ENCODE measurements around the gene S100A7A. TPM values are rescaled to one million over a fixed set of nuclear protein-coding genes. Genes with fewer than 3 reads are reported as not detected.

Gene S100A7A
- total RNA-seq, 1 donor from 2014 or later, result not detected

DNA sequence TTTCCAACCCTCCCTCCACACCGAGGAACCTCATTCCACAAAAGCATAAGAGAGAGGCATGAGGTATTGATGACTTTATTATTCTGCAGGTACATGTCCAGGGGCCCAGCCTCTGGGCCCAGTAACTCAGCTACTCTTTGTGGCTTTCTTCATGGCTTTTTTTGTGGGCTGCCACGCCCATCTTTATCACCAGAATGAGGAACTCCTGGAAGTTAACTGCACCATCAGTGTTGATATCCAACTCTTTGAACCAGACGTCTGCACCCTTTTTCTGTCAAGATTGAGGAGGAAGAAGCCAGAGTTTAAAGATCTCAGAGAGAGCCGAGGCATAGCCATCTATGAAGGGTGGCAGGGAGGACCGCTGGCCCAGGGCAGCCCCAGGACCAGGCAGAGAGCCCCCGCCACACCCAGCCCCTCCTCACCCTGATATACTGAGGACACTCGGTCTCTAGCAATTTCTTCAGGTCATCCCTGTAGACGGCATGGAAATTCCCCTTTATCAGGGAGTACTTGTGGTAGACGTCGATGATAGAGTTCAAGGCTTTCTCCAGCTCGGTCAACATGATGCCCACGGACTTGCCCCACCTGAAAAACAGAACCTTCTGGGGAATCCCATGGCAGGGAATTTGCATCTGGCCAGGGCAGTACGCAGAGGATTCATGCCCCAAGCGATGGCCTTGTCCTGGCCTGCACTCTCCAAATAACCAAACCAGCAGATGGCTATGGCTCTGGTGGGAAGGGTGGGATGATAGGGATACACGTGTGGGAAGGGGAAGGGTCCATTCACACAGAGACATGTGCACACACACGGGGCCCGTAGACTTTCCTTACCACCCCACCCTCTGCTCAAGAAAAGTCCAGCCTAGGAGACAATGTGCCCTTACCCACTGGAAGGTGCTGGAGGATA is 26.1 kb upstream of the S100A7A start:
- TF ChIP-seq, protein P1, sequence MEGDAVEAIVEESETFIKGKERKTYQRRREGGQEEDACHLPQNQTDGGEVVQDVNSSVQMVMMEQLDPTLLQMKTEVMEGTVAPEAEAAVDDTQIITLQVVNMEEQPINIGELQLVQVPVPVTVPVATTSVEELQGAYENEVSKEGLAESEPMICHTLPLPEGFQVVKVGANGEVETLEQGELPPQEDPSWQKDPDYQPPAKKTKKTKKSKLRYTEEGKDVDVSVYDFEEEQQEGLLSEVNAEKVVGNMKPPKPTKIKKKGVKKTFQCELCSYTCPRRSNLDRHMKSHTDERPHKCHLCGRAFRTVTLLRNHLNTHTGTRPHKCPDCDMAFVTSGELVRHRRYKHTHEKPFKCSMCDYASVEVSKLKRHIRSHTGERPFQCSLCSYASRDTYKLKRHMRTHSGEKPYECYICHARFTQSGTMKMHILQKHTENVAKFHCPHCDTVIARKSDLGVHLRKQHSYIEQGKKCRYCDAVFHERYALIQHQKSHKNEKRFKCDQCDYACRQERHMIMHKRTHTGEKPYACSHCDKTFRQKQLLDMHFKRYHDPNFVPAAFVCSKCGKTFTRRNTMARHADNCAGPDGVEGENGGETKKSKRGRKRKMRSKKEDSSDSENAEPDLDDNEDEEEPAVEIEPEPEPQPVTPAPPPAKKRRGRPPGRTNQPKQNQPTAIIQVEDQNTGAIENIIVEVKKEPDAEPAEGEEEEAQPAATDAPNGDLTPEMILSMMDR (IDR thresholded peaks at IDR 0.05; ENCODE audit: unreplicated experiment), result no peak
- H3K9me3 Mint-ChIP-seq, result no peaks in the 10 kb centered on the region

DNA sequence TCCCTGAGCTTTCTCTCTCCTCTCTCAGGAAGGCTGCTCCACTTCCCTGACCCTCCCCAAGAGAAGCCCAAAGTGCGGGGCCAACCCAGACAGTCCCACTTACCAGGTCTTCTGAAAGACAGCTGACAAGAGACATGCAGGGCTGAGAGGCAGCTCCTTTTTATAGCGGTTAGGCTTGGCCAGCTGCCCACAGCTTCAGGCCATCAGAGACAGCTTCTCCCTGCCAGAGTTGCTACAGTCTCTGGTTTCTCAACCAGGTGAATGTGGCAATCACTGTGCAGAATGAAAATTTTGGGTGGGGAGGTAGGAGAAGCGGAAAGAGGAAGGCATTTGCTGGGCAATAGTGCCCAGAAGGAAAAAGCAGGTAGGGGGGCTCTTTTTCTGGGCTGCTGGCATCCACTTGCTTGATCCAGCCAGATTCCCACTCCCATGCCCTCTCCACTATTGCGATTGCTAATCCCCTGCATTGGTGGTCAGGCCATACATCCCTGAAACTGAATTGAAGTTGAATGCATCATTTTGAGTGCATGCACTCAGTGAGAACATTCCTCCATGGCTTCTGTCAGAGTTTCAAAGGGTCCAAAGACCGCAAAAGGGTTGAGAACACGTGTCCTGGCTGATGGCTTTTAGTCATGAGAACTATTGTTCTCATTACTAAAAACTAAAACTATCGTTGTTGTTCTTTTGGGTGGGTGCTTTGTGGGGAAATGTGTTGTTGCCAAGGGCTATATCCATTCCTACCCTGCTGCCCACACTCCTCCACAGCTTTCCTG is 25.2 kb upstream of the S100A7A start, which contains the start of gene S100A8:
Gene S100A8, minus strand, starts transcription at position 136 of the 773 bp plus-strand sequence. CDS start 538 bp downstream, outside the sequence.
- Mint-ChIP-seq H3K9me3 (no peaks in the 10 kb centered on the region), H3K4me1 (no peaks in the 10 kb centered on the region), H3K27me3 (ENCODE audit: low read depth) (peaks cover 44% of the 10 kb centered on the region), H3K27ac (no peak within 1 kb of the TSS), H3K4me3 (no peak within 1 kb of the TSS), H3K36me3 (no peaks in the 10 kb centered on the region)
- no peak for DNase-seq (ENCODE audit: low spot score in 2 of 2, unreplicated experiment in 2 of 2)
- TF ChIP-seq, protein P1 (IDR thresholded peaks at IDR 0.05; ENCODE audit: unreplicated experiment), result no peak

More for the DNA sequence above, 26.1 kb upstream of the S100A7A start:
- Mint-ChIP-seq H3K4me3 (no peak overlapping the region), H3K27ac (no peak overlapping the region), H3K4me1 (no peaks in the 10 kb centered on the region), H3K27me3 (ENCODE audit: low read depth) (peaks cover 44% of the 10 kb centered on the region), H3K36me3 (no peaks in the 10 kb centered on the region)
- no peak for DNase-seq (ENCODE audit: low spot score in 2 of 2, unreplicated experiment in 2 of 2)

DNA sequence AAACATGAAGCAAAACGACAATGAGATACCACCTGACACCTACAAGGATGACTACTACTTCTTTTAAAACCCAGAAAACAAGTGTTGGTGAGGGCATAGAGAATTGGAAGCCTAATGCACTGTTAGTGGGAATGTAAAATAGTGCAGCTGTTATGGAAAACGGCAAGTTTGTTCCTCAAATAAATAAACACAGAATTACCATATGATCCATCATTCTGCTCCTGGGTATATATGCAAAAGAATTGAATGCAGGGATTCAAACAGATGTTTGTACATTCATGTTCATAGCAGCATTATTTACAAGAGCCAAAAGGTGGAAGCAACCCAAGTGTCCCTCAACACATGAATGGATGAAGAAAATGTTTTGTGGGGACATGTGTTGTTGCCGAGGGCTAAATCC is 24.1 kb upstream of the S100A7A start:
- H3K4me1 Mint-ChIP-seq, result no peaks in the 10 kb centered on the region
- TF ChIP-seq, protein P1 (IDR thresholded peaks at IDR 0.05; ENCODE audit: unreplicated experiment), result no peak
- DNase-seq (ENCODE audit: low spot score in 2 of 2, unreplicated experiment in 2 of 2), result no peak
- H3K4me3 Mint-ChIP-seq, result no peak overlapping the region
- H3K36me3 Mint-ChIP-seq, result no peaks in the 10 kb centered on the region
- peaks cover 40% of the 10 kb centered on the region for H3K27me3 Mint-ChIP-seq (ENCODE audit: low read depth)
- no peaks in the 10 kb centered on the region for H3K9me3 Mint-ChIP-seq
- H3K27ac Mint-ChIP-seq, result no peak overlapping the region

GRCh38 chr1:153392822-153393221 is 23.5 kb upstream of the S100A7A start:
- no peaks in the 10 kb centered on the region for H3K36me3 Mint-ChIP-seq
- no peak overlapping the region for H3K27ac Mint-ChIP-seq
- H3K4me3 Mint-ChIP-seq, result no peak overlapping the region
- peaks cover 38% of the 10 kb centered on the region for H3K27me3 Mint-ChIP-seq (ENCODE audit: low read depth)
- DNase-seq (ENCODE audit: low spot score in 2 of 2, unreplicated experiment in 2 of 2), result no peak
- H3K9me3 Mint-ChIP-seq, result no peaks in the 10 kb centered on the region
- no peaks in the 10 kb centered on the region for H3K4me1 Mint-ChIP-seq
- TF ChIP-seq, protein P1 (IDR thresholded peaks at IDR 0.05; ENCODE audit: unreplicated experiment), result no peak

GRCh38 chr1:153393926-153394325 is 22.4 kb upstream of the S100A7A start:
- Mint-ChIP-seq H3K36me3 (no peaks in the 10 kb centered on the region), H3K27ac (no peak overlapping the region), H3K4me1 (no peaks in the 10 kb centered on the region), H3K27me3 (ENCODE audit: low read depth) (peaks cover 36% of the 10 kb centered on the region), H3K4me3 (no peak overlapping the region), H3K9me3 (no peaks in the 10 kb centered on the region)
- TF ChIP-seq, protein P1 (IDR thresholded peaks at IDR 0.05; ENCODE audit: unreplicated experiment), result no peak
- DNase-seq (ENCODE audit: low spot score in 2 of 2, unreplicated experiment in 2 of 2), result no peak
